K562 (cell line): ENCODE data around the gene TP63. TPM values are rescaled to one million over a fixed set of nuclear protein-coding genes. Genes with fewer than 3 reads are reported as not detected.

ENCODE experiments used
- CREB3L1 ChIP-seq: fragments of 450-650 bp; IDR thresholded peaks from 2 replicates; pipeline ENCODE4 v1.6.1; 2014; ENCODE audit warnings: low read depth, mild to moderate bottlenecking, moderate library complexity, borderline replicate concordance
- CTCFL ChIP-seq: IDR thresholded peaks from 2 replicates; pipeline ENCODE4 v1.6.1; 2011; ENCODE audit warnings: borderline replicate concordance, low read depth, mild to moderate bottlenecking, moderate library complexity, low read length; ENCODE audit not compliant: insufficient read depth, poor library complexity, severe bottlenecking
- ERF ChIP-seq: fragments of 450-650 bp; formaldehyde crosslinking; IDR thresholded peaks from 2 replicates; pipeline ENCODE4 v1.4.0; 2020; ENCODE audit warnings: mild to moderate bottlenecking, mixed read lengths
- SRSF7 ChIP-seq: fragments of 200-400 bp; formaldehyde crosslinking; optimal IDR thresholded peaks from 2 replicates; pipeline ENCODE3; 2017; ENCODE audit warnings: mild to moderate bottlenecking, low read depth, low read length
- ZBTB43 ChIP-seq: sonication (generic); formaldehyde crosslinking; IDR thresholded peaks from 2 replicates; pipeline ENCODE4 v1.8.0; 2023; ENCODE audit warnings: mild to moderate bottlenecking, missing genetic modification reagents
- ZNF699 ChIP-seq: fragments of 250-450 bp; sonication (Bioruptor Pico); IDR thresholded peaks from 2 replicates; pipeline ENCODE4 v1.8.0; 2021; ENCODE audit warnings: mild to moderate bottlenecking, moderate library complexity; ENCODE audit not compliant: insufficient replicate concordance
- polyA plus RNA-seq, 8 experiments: library from polyadenylated mRNA; depleted of rRNA in 4 of 8; stranded (reverse) in 5 of 8; unstranded in 3 of 8; fragments of >200 nt; fragmentation: Nextera tagmentation in 2 of 8; fragmentation: Illumina TruSeq in 1 of 8; extraction: Ambion mirVana in 2 of 8; extraction: Trizol in 1 of 8; gene quantifications; 2 replicates each; pipeline versions ENCODE4 v1.2.1 to v1.2.3, GENCODE V29; 2011 to 2014; ENCODE audit warnings: inconsistent platforms in 1 of 8, missing spikeins in 1 of 8
- total RNA-seq, 7 experiments: library from RNA; depleted of rRNA in 6 of 7; stranded (reverse); fragments of >200 nt in 6 of 7; fragmentation: Illumina TruSeq in 2 of 7; extraction: Trizol in 2 of 7; gene quantifications; 2 replicates each; pipeline versions ENCODE4 v1.2.1 to v1.2.3, GENCODE V29; 2011 to 2021; ENCODE audit warnings: low replicate concordance in 1 of 7

Gene TP63
- total and polyA plus RNA-seq, 9 of the 15 experiments (the other 6 are each of a cell fraction or from before 2014, with no cell fraction given) = 0.32 to 1.4 (median 0.50) TPM

DNA sequence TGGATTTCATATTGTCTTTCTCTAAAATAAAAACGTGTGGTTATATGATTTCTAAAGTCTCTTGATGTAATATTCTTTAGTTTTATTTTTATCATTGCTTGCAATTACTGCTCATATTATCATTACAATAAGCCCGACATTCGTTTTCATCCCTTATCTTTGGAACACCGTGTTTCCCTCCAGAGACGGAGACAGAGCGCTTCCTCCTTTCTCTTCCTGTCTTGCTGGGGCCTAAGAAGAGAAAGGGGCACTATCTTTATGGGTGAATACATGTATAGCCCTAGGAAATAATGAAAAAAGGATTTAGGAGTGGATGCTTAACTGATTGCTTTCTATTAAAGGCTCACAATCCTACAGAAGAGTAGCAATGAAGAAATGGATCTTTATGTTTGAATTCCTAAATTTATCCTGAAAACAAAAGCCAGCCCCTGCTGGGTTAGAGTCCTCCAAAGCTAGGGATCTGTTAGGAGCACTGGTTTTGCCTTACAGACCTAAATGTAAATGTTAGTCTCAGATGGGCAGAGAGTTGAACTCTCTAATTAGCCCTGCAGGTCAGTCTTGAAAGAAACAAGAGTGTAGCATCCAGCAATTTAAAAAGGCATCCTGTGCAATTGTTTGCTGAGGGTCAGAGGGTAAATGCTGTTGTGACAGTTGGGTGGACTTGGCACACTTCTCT is 145.1 kb downstream of the TP63 start (continued):
- no peak for TF ChIP-seq CTCFL
- TF ChIP-seq ERF (CRISPR knock-in tag) = no peak
- no peak for TF ChIP-seq CREB3L1
- no peak for TF ChIP-seq SRSF7
- no peak for TF ChIP-seq ZNF699 (CRISPR knock-in tag)
- TF ChIP-seq ZBTB43 (CRISPR knock-in tag) = no peak
